LNCaP clone FGC (cell line): ENCODE measurements around the gene AQP5.

Source experiments
- DNase-seq: peaks from one replicate; pipeline ENCODE4 v3.0.0-alpha.2; 2011; ENCODE audit warnings: low read depth
- H3K4me3 ChIP-seq: 2 replicates; pipeline ENCODE4 v1.5.1; 2011; ENCODE audit warnings: mild to moderate bottlenecking, low read depth, low read length, control low read depth
- CTCF ChIP-seq: IDR thresholded peaks from 2 replicates; pipeline ENCODE4 v1.5.1; 2012; ENCODE audit warnings: mild to moderate bottlenecking; ENCODE audit not compliant: control insufficient read depth, insufficient read depth; ENCODE audit errors: extremely low read depth

Gene AQP5

GRCh38 chr12:49932533-49933130, 29.0 kb upstream of the AQP5 start:
- no peak for TF ChIP-seq CTCF
- DNase-seq, result no peak
- H3K4me3 ChIP-seq, result no peak overlapping the region

GRCh38 chr12:49933796-49934195, 27.9 kb upstream of the AQP5 start:
- DNase-seq, result no peak
- no peak overlapping the region for H3K4me3 ChIP-seq
- TF ChIP-seq CTCF, result no peak

- DNase-seq, result no peak
- H3K4me3 ChIP-seq, result no peak overlapping the region
- TF ChIP-seq CTCF, result no peak
These were observed 27.2 kb upstream of the AQP5 start for GRCh38 chr12:49934505-49934904.

GRCh38 chr12:49936925-49937324, 24.7 kb upstream of the AQP5 start:
- H3K4me3 ChIP-seq, result no peak overlapping the region
- TF ChIP-seq CTCF, result no peak
- no peak for DNase-seq

- TF ChIP-seq CTCF, result no peak
These were observed 23.9 kb upstream of the AQP5 start for GRCh38 chr12:49937639-49938300.

GRCh38 chr12:49939307-49939706, 22.4 kb upstream of the AQP5 start:
- H3K4me3 ChIP-seq, result no peak overlapping the region
- no peak for DNase-seq
- no peak for TF ChIP-seq CTCF

More at GRCh38 chr12:49937639-49938300, 23.9 kb upstream of the AQP5 start:
- DNase-seq, result no peak
- H3K4me3 ChIP-seq, result no peak overlapping the region

- DNase-seq, result no peak
- no peak overlapping the region for H3K4me3 ChIP-seq
- no peak for TF ChIP-seq CTCF
These were observed 22.0 kb upstream of the AQP5 start for GRCh38 chr12:49939707-49940106.
